Measurements from ENCODE around the gene ADAM22. TPM values are rescaled to one million over a fixed set of nuclear protein-coding genes. Genes with fewer than 3 reads are reported as not detected.

ADAM22 gene
- total and polyA plus RNA-seq, 10 of the 15 experiments (the other 5 are each of a cell fraction or from before 2014, with no cell fraction given) = 1.4 to 24.5 (median 7.6) TPM

DNA sequence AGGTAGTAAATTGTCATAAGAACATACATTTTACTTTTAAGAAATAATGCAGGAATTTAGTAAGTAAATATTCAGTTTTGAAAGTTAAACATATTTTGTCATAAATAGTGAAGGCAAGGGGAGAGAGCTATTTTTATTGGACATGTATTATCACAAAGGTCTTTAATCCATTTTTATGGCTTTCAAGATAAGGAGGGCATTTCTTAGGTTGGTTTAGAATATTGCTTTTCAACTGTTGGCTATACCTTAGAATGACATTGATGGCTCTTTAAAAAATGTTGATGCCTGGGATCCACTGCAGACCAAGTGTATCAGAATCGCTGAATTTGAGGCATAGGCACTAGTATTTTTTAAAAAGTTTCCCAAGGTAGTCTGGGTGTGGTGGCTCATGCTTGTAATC lies 34.0 kb downstream of the ADAM22 start:
- POLR2A ChIA-PET = interaction anchor here (0.6 to 0.7 kb wide), 2 partner anchors 9 to 192 kb away, joined by 3 to 5 read pairs; no protein-coding TSS in a partner anchor
- intact Hi-C loops (cut with micrococcal nuclease; ENCODE audit: unreplicated experiment) = no loop called here
- no peak for FAIRE-seq

More for the DNA sequence above, 34.0 kb downstream of the ADAM22 start:
- Histone ChIP-seq H3K79me2 (ENCODE audit: control insufficient read depth, insufficient read depth, low read length) (no peaks in the 10 kb centered on the region), H3K27me3 (replicated peaks in 1 of 2; ENCODE audit: control insufficient read depth in 2 of 2, insufficient read depth in 2 of 2, low read length in 1 of 2) (no peaks in the 10 kb centered on the region), H3K4me2 (ENCODE audit: control insufficient read depth, insufficient read depth) (no peak overlapping the region), H3K9me3 (replicated peaks; ENCODE audit: control insufficient read depth, insufficient read depth, low read length) (peaks cover 4% of the 10 kb centered on the region; the same call in 2 of the 3 replicates), H3K27ac (ENCODE audit: control insufficient read depth, insufficient read depth) (no peak overlapping the region), H3K4me3 (no peak overlapping the region), H3K4me1 (ENCODE audit: control insufficient read depth, insufficient read depth, low read length) (no peaks in the 10 kb centered on the region), H3K36me3 (ENCODE audit: control insufficient read depth in 2 of 2, insufficient read depth in 2 of 2, low read length in 1 of 2) (no peaks in the 10 kb centered on the region), H2AFZ (ENCODE audit: control insufficient read depth, low read depth, low read length) (no peak overlapping the region), H4K20me1 (ENCODE audit: control insufficient read depth, insufficient read depth) (no peaks in the 10 kb centered on the region), H3K9ac (ENCODE audit: control insufficient read depth, insufficient read depth, low read length) (no peak overlapping the region)
- BruUV-seq (replicated peaks) = no TSS peak
- SMC1A ChIA-PET (ENCODE audit: uncharacterized antibody, unreplicated experiment) = interaction anchor here (1.9 kb wide), 1 partner anchor 10 kb away, joined by 4 read pairs; no protein-coding TSS in a partner anchor
- in situ Hi-C loops (cut with MboI) = no loop called here
- TF ChIP-seq RAD51 (IDR thresholded peaks at IDR 0.05) (no peak), IKZF2 (IDR thresholded peaks at IDR 0.05) (no peak), DPF2 (IDR thresholded peaks at IDR 0.05) (no peak), LARP7 (IDR thresholded peaks at IDR 0.05) (no peak), GABPA (IDR thresholded peaks at IDR 0.05; ENCODE audit: low read depth) (no peak), CBFB (IDR thresholded peaks at IDR 0.05; ENCODE audit: low read depth) (no peak), JUNB (IDR thresholded peaks at IDR 0.05) (no peak), TBL1XR1 (IDR thresholded peaks at IDR 0.05; ENCODE audit: low read depth, low read length) (no peak), MAX (IDR thresholded peaks at IDR 0.05; ENCODE audit: low read depth, low read length) (no peak), WRNIP1 (IDR thresholded peaks at IDR 0.05; ENCODE audit: borderline replicate concordance, low read depth, low read length) (no peak), SRF (IDR thresholded peaks at IDR 0.05; ENCODE audit: low read depth in 2 of 2, low read length in 2 of 2) (no peak), BMI1 (IDR thresholded peaks at IDR 0.05; ENCODE audit: borderline replicate concordance) (no peak), ESRRA (IDR thresholded peaks at IDR 0.05; ENCODE audit: low read length) (no peak), YBX1 (IDR thresholded peaks at IDR 0.05) (no peak), SREBF1 (IDR thresholded peaks at IDR 0.05; ENCODE audit: low read length) (no peak)
- TF ChIP-seq, protein P1, sequence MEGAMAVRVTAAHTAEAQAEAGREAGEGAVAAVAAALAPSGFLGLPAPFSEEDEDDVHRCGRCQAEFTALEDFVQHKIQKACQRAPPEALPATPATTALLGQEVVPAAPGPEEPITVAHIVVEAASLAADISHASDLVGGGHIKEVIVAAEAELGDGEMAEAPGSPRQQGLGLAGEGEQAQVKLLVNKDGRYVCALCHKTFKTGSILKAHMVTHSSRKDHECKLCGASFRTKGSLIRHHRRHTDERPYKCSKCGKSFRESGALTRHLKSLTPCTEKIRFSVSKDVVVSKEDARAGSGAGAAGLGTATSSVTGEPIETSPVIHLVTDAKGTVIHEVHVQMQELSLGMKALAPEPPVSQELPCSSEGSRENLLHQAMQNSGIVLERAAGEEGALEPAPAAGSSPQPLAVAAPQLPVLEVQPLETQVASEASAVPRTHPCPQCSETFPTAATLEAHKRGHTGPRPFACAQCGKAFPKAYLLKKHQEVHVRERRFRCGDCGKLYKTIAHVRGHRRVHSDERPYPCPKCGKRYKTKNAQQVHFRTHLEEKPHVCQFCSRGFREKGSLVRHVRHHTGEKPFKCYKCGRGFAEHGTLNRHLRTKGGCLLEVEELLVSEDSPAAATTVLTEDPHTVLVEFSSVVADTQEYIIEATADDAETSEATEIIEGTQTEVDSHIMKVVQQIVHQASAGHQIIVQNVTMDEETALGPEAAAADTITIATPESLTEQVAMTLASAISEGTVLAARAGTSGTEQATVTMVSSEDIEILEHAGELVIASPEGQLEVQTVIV (IDR thresholded peaks at IDR 0.05; ENCODE audit: borderline replicate concordance, partially characterized antibody) = no peak
- TF ChIP-seq, protein P2, sequence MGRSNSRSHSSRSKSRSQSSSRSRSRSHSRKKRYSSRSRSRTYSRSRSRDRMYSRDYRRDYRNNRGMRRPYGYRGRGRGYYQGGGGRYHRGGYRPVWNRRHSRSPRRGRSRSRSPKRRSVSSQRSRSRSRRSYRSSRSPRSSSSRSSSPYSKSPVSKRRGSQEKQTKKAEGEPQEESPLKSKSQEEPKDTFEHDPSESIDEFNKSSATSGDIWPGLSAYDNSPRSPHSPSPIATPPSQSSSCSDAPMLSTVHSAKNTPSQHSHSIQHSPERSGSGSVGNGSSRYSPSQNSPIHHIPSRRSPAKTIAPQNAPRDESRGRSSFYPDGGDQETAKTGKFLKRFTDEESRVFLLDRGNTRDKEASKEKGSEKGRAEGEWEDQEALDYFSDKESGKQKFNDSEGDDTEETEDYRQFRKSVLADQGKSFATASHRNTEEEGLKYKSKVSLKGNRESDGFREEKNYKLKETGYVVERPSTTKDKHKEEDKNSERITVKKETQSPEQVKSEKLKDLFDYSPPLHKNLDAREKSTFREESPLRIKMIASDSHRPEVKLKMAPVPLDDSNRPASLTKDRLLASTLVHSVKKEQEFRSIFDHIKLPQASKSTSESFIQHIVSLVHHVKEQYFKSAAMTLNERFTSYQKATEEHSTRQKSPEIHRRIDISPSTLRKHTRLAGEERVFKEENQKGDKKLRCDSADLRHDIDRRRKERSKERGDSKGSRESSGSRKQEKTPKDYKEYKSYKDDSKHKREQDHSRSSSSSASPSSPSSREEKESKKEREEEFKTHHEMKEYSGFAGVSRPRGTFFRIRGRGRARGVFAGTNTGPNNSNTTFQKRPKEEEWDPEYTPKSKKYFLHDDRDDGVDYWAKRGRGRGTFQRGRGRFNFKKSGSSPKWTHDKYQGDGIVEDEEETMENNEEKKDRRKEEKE (IDR thresholded peaks at IDR 0.05) = no peak
- TF ChIP-seq, protein P3, sequence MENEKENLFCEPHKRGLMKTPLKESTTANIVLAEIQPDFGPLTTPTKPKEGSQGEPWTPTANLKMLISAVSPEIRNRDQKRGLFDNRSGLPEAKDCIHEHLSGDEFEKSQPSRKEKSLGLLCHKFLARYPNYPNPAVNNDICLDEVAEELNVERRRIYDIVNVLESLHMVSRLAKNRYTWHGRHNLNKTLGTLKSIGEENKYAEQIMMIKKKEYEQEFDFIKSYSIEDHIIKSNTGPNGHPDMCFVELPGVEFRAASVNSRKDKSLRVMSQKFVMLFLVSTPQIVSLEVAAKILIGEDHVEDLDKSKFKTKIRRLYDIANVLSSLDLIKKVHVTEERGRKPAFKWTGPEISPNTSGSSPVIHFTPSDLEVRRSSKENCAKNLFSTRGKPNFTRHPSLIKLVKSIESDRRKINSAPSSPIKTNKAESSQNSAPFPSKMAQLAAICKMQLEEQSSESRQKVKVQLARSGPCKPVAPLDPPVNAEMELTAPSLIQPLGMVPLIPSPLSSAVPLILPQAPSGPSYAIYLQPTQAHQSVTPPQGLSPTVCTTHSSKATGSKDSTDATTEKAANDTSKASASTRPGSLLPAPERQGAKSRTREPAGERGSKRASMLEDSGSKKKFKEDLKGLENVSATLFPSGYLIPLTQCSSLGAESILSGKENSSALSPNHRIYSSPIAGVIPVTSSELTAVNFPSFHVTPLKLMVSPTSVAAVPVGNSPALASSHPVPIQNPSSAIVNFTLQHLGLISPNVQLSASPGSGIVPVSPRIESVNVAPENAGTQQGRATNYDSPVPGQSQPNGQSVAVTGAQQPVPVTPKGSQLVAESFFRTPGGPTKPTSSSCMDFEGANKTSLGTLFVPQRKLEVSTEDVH (IDR thresholded peaks at IDR 0.05; ENCODE audit: low read depth, partially characterized antibody) = no peak
- RAD21 ChIA-PET (ENCODE audit: unreplicated experiment) = no interaction called here
- no peak for ATAC-seq
- CTCF ChIA-PET = interaction anchor here (1.2 to 1.4 kb wide), 2 partner anchors 8 to 45 kb away, joined by 3 to 4 read pairs; no protein-coding TSS in a partner anchor
- DNase-seq (ENCODE audit: low read depth, low spot score) = no peak
- 93% methylated on average over 1 of the region's 1 CpG for WGBS (ENCODE audit: insufficient coverage, insufficient replicate concordance, low lambda C conversion rate, missing lambda C conversion rate)

Data from GM12878 (cell line).